HEK293 (cell line): ENCODE results near the gene LNPEP.
A peak's percentile ranks its signal among the peaks of the same experiment; 100 is the strongest.

ENCODE experiments used
- BCL11B ChIP-seq: fragments of 450-650 bp; formaldehyde crosslinking; IDR thresholded peaks from 2 replicates; pipeline ENCODE4 v1.5.1; 2016; ENCODE audit warnings: low read depth, missing biosample characterization, missing genetic modification characterization
- KLF10 ChIP-seq: fragments of 450-650 bp; IDR thresholded peaks from 2 replicates; pipeline ENCODE4 v1.5.1; 2018; ENCODE audit warnings: missing biosample characterization, mild to moderate bottlenecking, missing genetic modification characterization
- KLF7 ChIP-seq: fragments of 450-650 bp; formaldehyde crosslinking; IDR thresholded peaks from 2 replicates; pipeline ENCODE4 v1.5.1; 2016; ENCODE audit warnings: missing biosample characterization, missing genetic modification characterization, borderline replicate concordance
- PRDM2 ChIP-seq: fragments of 450-650 bp; formaldehyde crosslinking; IDR thresholded peaks from 2 replicates; pipeline ENCODE4 v1.5.1; 2016; ENCODE audit warnings: missing biosample characterization, missing genetic modification characterization, borderline replicate concordance
- PRDM6 ChIP-seq: fragments of 450-650 bp; formaldehyde crosslinking; IDR thresholded peaks from 2 replicates; pipeline ENCODE4 v1.5.1; 2017; ENCODE audit warnings: missing biosample characterization, missing genetic modification characterization
- ZBTB21 ChIP-seq: fragments of 450-650 bp; formaldehyde crosslinking; IDR thresholded peaks from 2 replicates; pipeline ENCODE4 v1.5.1; 2017; ENCODE audit warnings: missing biosample characterization, missing genetic modification characterization
- ZBTB7A ChIP-seq: fragments of 450-650 bp; formaldehyde crosslinking; IDR thresholded peaks from 2 replicates; pipeline ENCODE4 v1.5.1; 2016; ENCODE audit warnings: low read depth, missing biosample characterization, missing genetic modification characterization
- ZNF112 ChIP-seq: fragments of 450-650 bp; formaldehyde crosslinking; IDR thresholded peaks from 2 replicates; pipeline ENCODE4 v1.5.0; 2017; ENCODE audit warnings: missing biosample characterization, missing genetic modification characterization
- ZNF174 ChIP-seq: fragments of 450-650 bp; formaldehyde crosslinking; IDR thresholded peaks from 2 replicates; pipeline ENCODE4 v1.5.0; 2017; ENCODE audit warnings: missing biosample characterization, mild to moderate bottlenecking, missing genetic modification characterization
- ZNF26 ChIP-seq: fragments of 450-650 bp; formaldehyde crosslinking; IDR thresholded peaks from 2 replicates; pipeline ENCODE4 v1.5.1; 2016; ENCODE audit warnings: missing biosample characterization, missing genetic modification characterization
- ZNF280D ChIP-seq: fragments of 450-650 bp; formaldehyde crosslinking; IDR thresholded peaks from 2 replicates; pipeline ENCODE4 v1.5.1; 2016; ENCODE audit warnings: missing biosample characterization, missing genetic modification characterization
- ZNF302 ChIP-seq: fragments of 450-650 bp; formaldehyde crosslinking; IDR thresholded peaks from 2 replicates; pipeline ENCODE4 v1.5.1; 2016; ENCODE audit warnings: missing biosample characterization, missing genetic modification characterization, low read depth
- ZNF423 ChIP-seq: fragments of 450-650 bp; formaldehyde crosslinking; IDR thresholded peaks from 2 replicates; pipeline ENCODE4 v1.5.1; 2016; ENCODE audit warnings: missing biosample characterization, missing genetic modification characterization
- ZNF561 ChIP-seq: fragments of 450-650 bp; IDR thresholded peaks from 2 replicates; pipeline ENCODE4 v1.5.1; 2018; ENCODE audit warnings: missing biosample characterization, missing genetic modification characterization, borderline replicate concordance
- ZNF664 ChIP-seq: fragments of 450-650 bp; formaldehyde crosslinking; IDR thresholded peaks from 2 replicates; pipeline ENCODE4 v1.5.1; 2016; ENCODE audit warnings: missing biosample characterization, missing genetic modification characterization
- ZNF777 ChIP-seq: fragments of 450-650 bp; formaldehyde crosslinking; IDR thresholded peaks from 2 replicates; pipeline ENCODE4 v1.5.1; 2017; ENCODE audit warnings: missing biosample characterization, missing genetic modification characterization, borderline replicate concordance
- ZNF785 ChIP-seq: fragments of 450-650 bp; formaldehyde crosslinking; IDR thresholded peaks from 2 replicates; pipeline ENCODE4 v1.5.1; 2016; ENCODE audit warnings: missing biosample characterization, missing genetic modification characterization
- TF ChIP-seq, protein P1 (sequence below): fragments of 450-650 bp; formaldehyde crosslinking; conservative IDR thresholded peaks from 2 replicates; pipeline ENCODE4 v1.5.1; 2016; ENCODE audit warnings: low read depth, missing biosample characterization, missing genetic modification characterization
- TF ChIP-seq, protein P2 (sequence below): fragments of 450-650 bp; formaldehyde crosslinking; IDR thresholded peaks from 2 replicates; pipeline ENCODE4 v1.5.1; 2016; ENCODE audit warnings: missing biosample characterization, missing genetic modification characterization

The LNPEP gene

DNA sequence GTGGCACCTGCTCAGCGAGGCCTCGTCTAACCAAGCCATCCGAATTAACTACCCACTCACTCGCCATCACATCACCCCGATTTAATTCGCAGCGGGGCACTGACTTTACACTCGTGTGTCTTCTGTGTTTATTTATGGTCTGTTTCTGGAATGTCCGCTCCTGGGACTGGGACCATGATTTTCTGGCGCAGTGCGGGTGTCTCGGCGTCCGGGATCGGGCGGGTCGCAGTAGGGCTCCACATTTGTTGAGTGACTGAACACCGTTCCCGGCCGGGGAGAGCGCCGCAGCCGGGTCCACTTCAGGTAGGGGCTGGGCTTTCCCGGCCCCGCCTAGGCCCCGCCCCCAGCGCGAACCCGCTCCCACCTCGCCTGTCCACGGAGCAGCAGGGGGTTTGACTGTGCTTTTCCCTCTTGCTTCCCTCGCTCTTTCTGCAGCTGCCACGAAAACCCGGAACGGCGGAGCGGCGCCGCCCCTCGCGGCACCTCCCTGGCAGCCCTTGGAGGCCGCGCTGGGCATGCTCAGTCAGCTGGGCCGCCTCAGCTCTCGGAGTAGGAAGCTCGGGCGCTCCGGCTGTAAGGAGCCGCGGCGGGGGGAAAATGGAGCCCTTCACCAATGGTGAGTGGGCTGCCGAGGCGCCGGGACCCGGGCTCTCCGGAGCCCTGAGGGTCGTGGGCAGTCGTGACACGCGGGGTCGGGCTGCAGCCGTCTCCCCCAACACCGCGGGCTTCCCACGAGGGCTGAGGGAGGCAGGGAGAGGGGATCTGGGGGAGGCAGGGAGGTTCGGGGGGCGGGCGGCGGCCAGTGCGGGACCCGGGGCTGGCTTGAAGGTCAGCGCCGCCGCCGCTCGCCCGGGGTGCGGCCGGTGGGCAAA, at the start of gene LNPEP (continued):
- TF ChIP-seq, protein P1, sequence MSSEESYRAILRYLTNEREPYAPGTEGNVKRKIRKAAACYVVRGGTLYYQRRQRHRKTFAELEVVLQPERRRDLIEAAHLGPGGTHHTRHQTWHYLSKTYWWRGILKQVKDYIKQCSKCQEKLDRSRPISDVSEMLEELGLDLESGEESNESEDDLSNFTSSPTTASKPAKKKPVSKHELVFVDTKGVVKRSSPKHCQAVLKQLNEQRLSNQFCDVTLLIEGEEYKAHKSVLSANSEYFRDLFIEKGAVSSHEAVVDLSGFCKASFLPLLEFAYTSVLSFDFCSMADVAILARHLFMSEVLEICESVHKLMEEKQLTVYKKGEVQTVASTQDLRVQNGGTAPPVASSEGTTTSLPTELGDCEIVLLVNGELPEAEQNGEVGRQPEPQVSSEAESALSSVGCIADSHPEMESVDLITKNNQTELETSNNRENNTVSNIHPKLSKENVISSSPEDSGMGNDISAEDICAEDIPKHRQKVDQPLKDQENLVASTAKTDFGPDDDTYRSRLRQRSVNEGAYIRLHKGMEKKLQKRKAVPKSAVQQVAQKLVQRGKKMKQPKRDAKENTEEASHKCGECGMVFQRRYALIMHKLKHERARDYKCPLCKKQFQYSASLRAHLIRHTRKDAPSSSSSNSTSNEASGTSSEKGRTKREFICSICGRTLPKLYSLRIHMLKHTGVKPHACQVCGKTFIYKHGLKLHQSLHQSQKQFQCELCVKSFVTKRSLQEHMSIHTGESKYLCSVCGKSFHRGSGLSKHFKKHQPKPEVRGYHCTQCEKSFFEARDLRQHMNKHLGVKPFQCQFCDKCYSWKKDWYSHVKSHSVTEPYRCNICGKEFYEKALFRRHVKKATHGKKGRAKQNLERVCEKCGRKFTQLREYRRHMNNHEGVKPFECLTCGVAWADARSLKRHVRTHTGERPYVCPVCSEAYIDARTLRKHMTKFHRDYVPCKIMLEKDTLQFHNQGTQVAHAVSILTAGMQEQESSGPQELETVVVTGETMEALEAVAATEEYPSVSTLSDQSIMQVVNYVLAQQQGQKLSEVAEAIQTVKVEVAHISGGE (tag by site-specific recombination): peak; percentile 47
- TF ChIP-seq ZBTB21 (tag by site-specific recombination) (no peak), PRDM2 (tag by site-specific recombination) (no peak), BCL11B (tag by site-specific recombination) (peak; percentile 70), ZNF785 (no peak), ZNF664 (tag by site-specific recombination) (no peak), ZNF112 (tag by site-specific recombination) (no peak), ZNF302 (no peak), ZBTB7A (tag by site-specific recombination) (peak; percentile 96), PRDM6 (tag by site-specific recombination) (no peak), ZNF423 (tag by site-specific recombination) (peak; percentile 98), KLF7 (tag by site-specific recombination) (peak; percentile 98), ZNF280D (no peak), KLF10 (peak; percentile 97), ZNF174 (tag by site-specific recombination) (no peak), ZNF26 (no peak), ZNF777 (tag by site-specific recombination) (peak; percentile 76; the same call in 1 of the 2 replicates), ZNF561 (tag by site-specific recombination) (peak; percentile 97)
- TF ChIP-seq, protein P2, sequence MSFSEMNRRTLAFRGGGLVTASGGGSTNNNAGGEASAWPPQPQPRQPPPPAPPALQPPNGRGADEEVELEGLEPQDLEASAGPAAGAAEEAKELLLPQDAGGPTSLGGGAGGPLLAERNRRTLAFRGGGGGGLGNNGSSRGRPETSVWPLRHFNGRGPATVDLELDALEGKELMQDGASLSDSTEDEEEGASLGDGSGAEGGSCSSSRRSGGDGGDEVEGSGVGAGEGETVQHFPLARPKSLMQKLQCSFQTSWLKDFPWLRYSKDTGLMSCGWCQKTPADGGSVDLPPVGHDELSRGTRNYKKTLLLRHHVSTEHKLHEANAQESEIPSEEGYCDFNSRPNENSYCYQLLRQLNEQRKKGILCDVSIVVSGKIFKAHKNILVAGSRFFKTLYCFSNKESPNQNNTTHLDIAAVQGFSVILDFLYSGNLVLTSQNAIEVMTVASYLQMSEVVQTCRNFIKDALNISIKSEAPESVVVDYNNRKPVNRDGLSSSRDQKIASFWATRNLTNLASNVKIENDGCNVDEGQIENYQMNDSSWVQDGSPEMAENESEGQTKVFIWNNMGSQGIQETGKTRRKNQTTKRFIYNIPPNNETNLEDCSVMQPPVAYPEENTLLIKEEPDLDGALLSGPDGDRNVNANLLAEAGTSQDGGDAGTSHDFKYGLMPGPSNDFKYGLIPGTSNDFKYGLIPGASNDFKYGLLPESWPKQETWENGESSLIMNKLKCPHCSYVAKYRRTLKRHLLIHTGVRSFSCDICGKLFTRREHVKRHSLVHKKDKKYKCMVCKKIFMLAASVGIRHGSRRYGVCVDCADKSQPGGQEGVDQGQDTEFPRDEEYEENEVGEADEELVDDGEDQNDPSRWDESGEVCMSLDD (tag by site-specific recombination): peak; percentile 72; the same call in 1 of the 2 replicates
